HEK293T (cell line): Measurements from ENCODE around the gene ZNF135.

Source experiments
- CTCF ChIA-PET: fragments of 350-600 bp; formaldehyde crosslinking; extraction: SDS; loops from one replicate; lab custom pipeline; 2021; ENCODE audit warnings: antibody characterized with exemption, inconsistent platforms; lab: Yijun Ruan, JAX
- POLR2A ChIA-PET: fragments of 350-600 bp; formaldehyde crosslinking; extraction: SDS; loops from one replicate; lab custom pipeline; 2020; ENCODE audit warnings: antibody characterized with exemption, inconsistent platforms; lab: Yijun Ruan, JAX
- DNase-seq: peaks from one replicate; pipeline ENCODE4 v3.0.0; 2012; ENCODE audit warnings: mixed read lengths; ENCODE audit errors: extremely low spot score
- ARNT ChIP-seq: fragments of 450-650 bp; IDR thresholded peaks from 2 replicates; pipeline ENCODE4 v1.6.1; 2017; ENCODE audit warnings: mild to moderate bottlenecking
- BHLHE40 ChIP-seq: fragments of 450-650 bp; IDR thresholded peaks from 2 replicates; pipeline ENCODE4 v1.6.1; 2016; ENCODE audit warnings: mild to moderate bottlenecking, moderate library complexity, borderline replicate concordance
- CTBP1 ChIP-seq: fragments of 450-650 bp; IDR thresholded peaks from 2 replicates; pipeline ENCODE4 v1.6.1; 2016; ENCODE audit warnings: borderline replicate concordance
- ELF4 ChIP-seq: fragments of 450-650 bp; IDR thresholded peaks from 2 replicates; pipeline ENCODE4 v1.6.1; 2017; ENCODE audit warnings: antibody characterized with exemption
- FOXA1 ChIP-seq: fragments of 450-650 bp; IDR thresholded peaks from 2 replicates; pipeline ENCODE4 v1.6.1; 2016; ENCODE audit warnings: mild to moderate bottlenecking
- FOXK2 ChIP-seq: fragments of 450-650 bp; IDR thresholded peaks from 2 replicates; pipeline ENCODE4 v1.6.1; 2016; ENCODE audit warnings: mild to moderate bottlenecking
- FOXM1 ChIP-seq: fragments of 450-650 bp; IDR thresholded peaks from 2 replicates; pipeline ENCODE4 v1.6.1; 2017; ENCODE audit warnings: mild to moderate bottlenecking, borderline replicate concordance
- HDGF ChIP-seq: fragments of 450-650 bp; IDR thresholded peaks from 2 replicates; pipeline ENCODE4 v1.6.1; 2017; ENCODE audit warnings: antibody characterized with exemption, borderline replicate concordance
- L3MBTL2 ChIP-seq: fragments of 450-650 bp; conservative IDR thresholded peaks from 2 replicates; pipeline ENCODE4 v1.6.1; 2016; ENCODE audit warnings: mild to moderate bottlenecking
- LEF1 ChIP-seq: fragments of 450-650 bp; IDR thresholded peaks from 2 replicates; pipeline ENCODE4 v1.6.1; 2017; ENCODE audit warnings: mild to moderate bottlenecking, borderline replicate concordance
- NFRKB ChIP-seq: fragments of 450-650 bp; IDR thresholded peaks from 2 replicates; pipeline ENCODE4 v1.6.1; 2016; ENCODE audit warnings: mild to moderate bottlenecking, moderate library complexity
- SP1 ChIP-seq: fragments of 450-650 bp; IDR thresholded peaks from 2 replicates; pipeline ENCODE4 v1.6.1; 2017
- SUZ12 ChIP-seq: fragments of 450-650 bp; IDR thresholded peaks from 2 replicates; pipeline ENCODE4 v1.6.1; 2016; ENCODE audit warnings: mild to moderate bottlenecking
- TARDBP ChIP-seq: fragments of 450-650 bp; IDR thresholded peaks from 2 replicates; pipeline ENCODE4 v1.6.1; 2016
- ZNF384 ChIP-seq: fragments of 450-650 bp; IDR thresholded peaks from 2 replicates; pipeline ENCODE4 v1.6.1; 2016
- TF ChIP-seq, protein P1 (sequence below): fragments of 450-650 bp; IDR thresholded peaks from 2 replicates; pipeline ENCODE4 v1.6.1; 2016

The ZNF135 gene

DNA sequence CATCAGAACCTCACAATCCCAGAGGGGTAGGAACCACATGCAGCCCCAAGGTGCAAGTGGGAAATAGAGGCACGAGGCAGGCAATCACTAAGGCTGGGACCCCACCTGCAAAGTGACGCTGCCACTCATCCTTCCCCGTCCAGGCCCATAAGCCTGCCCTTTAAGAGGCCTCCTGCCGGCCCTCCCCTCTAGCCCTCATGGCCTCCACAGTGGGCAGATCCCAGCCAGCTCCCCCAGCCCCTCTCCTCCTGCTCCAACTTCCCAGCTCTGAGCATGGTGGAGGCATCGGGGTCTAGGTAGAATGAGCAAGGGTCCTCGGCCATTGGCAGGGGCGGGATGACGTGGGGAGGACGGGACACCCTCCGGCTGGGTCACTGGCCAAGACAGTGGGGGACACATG lies 36.2 kb downstream of the ZNF135 start:
- ChIA-PET CTCF (no interaction called here), POLR2A (no interaction called here)
- DNase-seq, result no peak
- TF ChIP-seq TARDBP (no peak), FOXM1 (no peak), FOXA1 (no peak), ZNF384 (no peak)

DNA sequence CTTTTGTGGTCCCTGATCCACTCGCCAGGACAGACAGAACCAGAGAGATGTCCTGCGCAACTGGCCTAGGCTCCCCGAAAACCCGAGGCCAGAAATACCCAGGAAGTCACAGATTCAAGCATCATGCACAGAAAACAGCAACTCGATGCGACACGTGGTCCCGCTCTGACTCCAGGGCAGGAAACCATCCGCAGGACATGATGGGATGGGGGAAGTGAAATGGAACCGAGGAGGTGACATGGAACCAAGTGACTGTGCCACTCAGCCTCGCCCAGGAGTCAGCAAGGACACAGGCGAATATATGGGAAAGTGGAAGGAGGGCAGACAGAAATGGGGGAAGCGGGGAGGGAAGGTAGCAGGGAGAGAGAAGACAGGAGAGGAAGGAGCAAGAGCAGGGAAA lies 37.8 kb downstream of the ZNF135 start:
- no peak for TF ChIP-seq FOXM1
- TF ChIP-seq HDGF, result no peak
- TF ChIP-seq FOXK2, result no peak
- TF ChIP-seq, protein P1, sequence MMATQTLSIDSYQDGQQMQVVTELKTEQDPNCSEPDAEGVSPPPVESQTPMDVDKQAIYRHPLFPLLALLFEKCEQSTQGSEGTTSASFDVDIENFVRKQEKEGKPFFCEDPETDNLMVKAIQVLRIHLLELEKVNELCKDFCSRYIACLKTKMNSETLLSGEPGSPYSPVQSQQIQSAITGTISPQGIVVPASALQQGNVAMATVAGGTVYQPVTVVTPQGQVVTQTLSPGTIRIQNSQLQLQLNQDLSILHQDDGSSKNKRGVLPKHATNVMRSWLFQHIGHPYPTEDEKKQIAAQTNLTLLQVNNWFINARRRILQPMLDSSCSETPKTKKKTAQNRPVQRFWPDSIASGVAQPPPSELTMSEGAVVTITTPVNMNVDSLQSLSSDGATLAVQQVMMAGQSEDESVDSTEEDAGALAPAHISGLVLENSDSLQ, result no peak
- TF ChIP-seq CTBP1, result no peak
- TF ChIP-seq TARDBP, result no peak
- no peak for TF ChIP-seq LEF1
- no peak for TF ChIP-seq ELF4
- no peak for TF ChIP-seq FOXA1
- TF ChIP-seq BHLHE40, result no peak
- no peak for TF ChIP-seq ZNF384
- TF ChIP-seq L3MBTL2, result no peak
- CTCF ChIA-PET, result no interaction called here
- POLR2A ChIA-PET, result no interaction called here
- no peak for DNase-seq

DNA sequence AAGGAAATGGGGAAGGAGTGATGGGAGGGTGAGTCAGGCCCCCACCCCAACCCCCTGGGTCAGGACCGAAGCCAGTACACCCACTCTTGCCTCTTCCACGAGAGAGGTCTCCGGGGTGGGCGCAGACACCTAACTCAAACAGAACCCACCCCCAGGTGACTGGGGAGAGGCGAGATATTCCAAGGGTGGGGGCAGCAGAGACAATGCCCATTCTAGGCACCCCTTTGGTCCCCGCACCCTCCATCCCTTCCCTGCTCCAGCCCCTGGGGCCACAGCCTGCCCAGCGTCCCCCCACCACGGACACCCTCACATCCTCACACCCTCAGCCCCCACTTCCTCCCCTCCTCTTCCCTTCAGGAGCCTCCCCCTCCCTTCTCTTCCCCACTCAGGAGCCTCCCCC lies 38.3 kb downstream of the ZNF135 start:
- POLR2A ChIA-PET, result no interaction called here
- CTCF ChIA-PET, result no interaction called here
- DNase-seq, result no peak
- TF ChIP-seq ARNT (no peak), FOXA1 (no peak), L3MBTL2 (no peak), ELF4 (no peak), ZNF384 (no peak), FOXM1 (no peak), BHLHE40 (no peak), HDGF (no peak), SUZ12 (no peak), LEF1 (no peak), TARDBP (no peak), SP1 (no peak), NFRKB (no peak), CTBP1 (no peak)
- TF ChIP-seq, protein P1, result no peak

DNA sequence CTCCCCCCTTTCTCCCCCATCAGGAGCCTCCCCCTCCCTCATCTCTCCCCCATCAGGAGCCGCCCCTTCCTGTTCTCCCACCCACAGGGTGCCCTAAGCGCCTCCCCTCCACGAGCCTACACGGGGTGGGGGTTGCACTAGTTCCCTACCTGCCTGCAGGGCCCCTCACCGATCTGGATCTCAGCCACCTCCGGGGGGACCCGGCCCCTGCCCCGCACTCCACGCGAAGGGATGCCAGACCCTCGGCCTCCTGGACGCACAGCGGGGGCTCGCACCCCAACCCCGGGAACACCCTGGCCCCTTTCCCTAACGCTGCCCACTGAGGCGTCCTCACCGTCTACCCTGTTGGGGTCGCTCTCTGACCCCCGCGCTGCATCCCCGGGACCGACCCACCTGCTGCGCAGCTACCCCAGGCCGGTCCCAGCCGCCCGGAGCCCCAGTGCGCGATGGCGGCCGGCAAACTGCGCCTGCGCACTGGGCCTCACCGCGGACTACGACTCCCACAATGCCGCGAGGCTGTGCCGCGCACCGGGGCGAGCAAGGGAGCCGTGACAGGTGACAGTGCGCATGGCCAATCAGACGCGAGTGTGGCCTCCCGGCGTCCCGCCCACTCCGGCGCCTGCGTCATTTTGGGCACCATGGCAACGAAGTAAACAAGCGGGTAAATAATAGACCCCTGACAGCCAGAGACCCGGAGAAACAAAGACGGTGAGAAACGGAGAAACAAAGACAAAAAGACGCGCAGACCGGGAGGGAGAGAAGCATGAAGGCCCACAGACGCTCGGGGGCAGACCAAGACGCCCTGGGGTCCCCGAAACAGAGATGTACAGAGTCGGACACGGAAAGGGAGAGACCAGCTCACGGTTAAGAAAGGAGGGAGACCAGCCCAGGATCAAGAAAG lies 38.9 kb downstream of the ZNF135 start, which contains the start of gene ZSCAN18:
ZSCAN18 (minus strand) TSS at position 451 of the 901 bp plus-strand sequence. CDS start 7,964 bp downstream, outside the sequence.
- no peak for TF ChIP-seq FOXK2
- no peak for TF ChIP-seq HDGF
- TF ChIP-seq FOXA1, result no peak
- TF ChIP-seq L3MBTL2, result 0 out of 2 replicates have a peak, but pooled peaks have one; percentile 22
- TF ChIP-seq LEF1, result no peak
- TF ChIP-seq TARDBP, result no peak
- TF ChIP-seq, protein P1, result peak; percentile 95
- TF ChIP-seq FOXM1, result no peak
- TF ChIP-seq ZNF384, result no peak
- TF ChIP-seq ELF4, result no peak
- POLR2A ChIA-PET, result no interaction called here

DNA sequence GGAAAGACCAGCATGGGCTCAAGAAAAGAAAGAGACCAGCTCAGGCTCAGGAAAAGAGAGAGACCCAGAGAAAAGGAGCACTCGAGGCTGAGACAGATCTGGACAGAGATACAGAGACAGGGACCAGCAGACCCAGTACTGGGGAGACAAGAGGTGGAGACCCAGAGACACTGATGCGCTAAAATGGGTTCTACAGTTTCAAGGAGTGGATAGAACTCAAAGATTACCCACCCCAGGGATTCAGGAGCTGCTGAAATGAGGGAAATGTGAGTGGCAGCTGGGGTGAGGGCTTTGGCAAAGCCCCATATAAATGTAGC lies 39.6 kb downstream of the ZNF135 start:
- ChIA-PET CTCF (no interaction called here), POLR2A (no interaction called here)
- TF ChIP-seq FOXA1, result no peak
- TF ChIP-seq BHLHE40, result no peak
- no peak for TF ChIP-seq ARNT
- no peak for TF ChIP-seq HDGF
- TF ChIP-seq SUZ12, result no peak
- TF ChIP-seq, protein P1, result no peak
- no peak for TF ChIP-seq ELF4
- no peak for TF ChIP-seq FOXK2
- no peak for TF ChIP-seq FOXM1
- TF ChIP-seq SP1, result no peak
- TF ChIP-seq NFRKB, result no peak
- no peak for TF ChIP-seq CTBP1
- no peak for TF ChIP-seq L3MBTL2
- no peak for TF ChIP-seq TARDBP
- DNase-seq, result no peak

More for the DNA sequence above, 38.9 kb downstream of the ZNF135 start, which contains the start of gene ZSCAN18:
- peak; percentile 83 for DNase-seq
- CTCF ChIA-PET, result no interaction called here
